Activated effector memory CD4-positive, alpha-beta T cell treated with anti-CD3 and anti-CD28 coated beads, Interleukin-2, amount 50 U/mL, for 16 hours (primary cell): ENCODE measurements around the gene EMD.

Experiments
- DNase-seq: peaks from one replicate; pipeline ENCODE4 v3.0.0-alpha.2; 2020

The EMD gene

DNA sequence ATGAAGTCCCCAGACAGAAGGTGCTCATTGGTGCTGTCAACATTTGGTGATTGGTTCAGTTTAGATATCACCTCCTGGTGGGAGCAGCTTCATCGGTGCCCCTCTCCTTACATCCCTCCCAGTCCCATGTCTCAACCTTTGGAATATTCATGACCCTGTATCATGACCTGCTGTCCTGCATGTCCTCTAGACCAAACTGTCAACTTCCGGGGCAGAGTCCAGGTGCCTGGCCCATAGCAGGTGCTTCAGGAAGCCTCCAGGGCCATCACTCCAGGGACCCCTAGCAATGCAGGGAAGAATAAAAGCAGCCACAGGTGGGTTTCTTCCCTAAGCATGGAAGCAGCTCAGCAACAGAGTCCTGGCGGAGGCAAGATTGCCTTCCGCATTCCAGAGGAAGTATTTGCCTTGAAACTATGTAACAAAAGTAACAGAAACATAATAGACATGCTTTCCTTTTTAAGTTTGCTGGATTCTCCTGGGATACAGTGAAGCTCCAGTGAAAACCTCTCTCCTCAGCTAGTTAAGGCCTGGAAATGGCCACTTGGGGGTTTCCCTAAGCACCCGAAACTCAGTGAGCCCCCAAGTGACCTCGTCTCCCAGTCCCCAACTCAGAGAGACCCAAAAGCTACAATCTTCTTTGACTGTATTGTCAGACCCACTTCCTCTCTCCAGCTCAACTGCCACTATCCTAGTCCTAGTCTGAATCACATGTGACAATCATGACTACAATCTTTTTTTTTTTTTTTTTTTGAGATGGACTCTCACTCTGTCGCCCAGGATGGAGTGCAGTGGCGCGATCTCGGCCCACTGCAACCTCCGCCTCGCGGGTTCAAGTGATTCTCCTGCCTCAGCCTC is 48.0 kb downstream of the EMD start:
- no peak for DNase-seq

DNA sequence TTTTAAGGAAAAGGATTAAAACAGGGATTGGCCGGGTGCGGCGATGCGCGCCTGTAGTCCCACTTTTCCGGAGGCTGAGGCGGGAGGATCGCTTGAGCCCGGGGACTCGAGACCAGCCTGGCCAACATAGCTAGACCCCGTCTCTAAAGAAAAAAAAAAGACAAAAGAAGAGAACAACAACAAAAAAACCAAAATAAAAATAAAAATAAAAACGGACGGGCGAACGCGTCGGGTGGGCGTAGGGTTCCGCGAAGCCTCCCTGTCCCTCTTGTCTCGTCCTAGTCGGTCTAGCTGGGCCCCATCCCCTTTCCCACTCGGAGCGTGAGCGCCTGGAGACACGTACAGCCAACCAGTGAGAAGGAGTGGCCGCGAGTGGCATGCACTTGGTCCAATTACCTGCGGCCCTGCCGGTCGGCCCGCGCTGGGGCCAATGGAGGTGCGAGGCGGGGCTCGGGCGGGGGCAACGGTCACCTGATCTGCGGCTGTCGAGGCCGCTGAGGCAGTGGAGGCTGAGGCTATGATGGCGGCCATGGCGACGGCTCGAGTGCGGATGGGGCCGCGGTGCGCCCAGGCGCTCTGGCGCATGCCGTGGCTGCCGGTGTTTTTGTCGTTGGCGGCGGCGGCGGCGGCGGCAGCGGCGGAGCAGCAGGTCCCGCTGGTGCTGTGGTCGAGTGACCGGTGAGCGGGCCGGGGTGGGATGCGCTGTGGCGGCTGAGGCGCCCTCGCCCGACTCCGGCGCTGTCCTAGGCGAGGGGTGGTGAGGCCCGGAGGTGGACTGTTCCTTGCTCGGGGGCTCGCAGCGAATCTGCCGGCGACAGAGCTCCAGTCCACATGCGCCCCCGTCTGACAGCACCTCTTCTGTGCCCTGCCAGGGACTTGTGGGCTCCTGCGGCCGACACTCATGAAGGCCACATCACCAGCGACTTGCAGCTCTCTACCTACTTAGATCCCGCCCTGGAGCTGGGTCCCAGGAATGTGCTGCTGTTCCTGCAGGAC is 49.4 kb downstream of the EMD start, which contains the start of gene ATP6AP1:
Gene ATP6AP1, plus strand, starts transcription at position 502 of the 996 bp plus-strand sequence. Its CDS starts 16 bp downstream, at position 518.
- DNase-seq: peak; percentile 95

DNA sequence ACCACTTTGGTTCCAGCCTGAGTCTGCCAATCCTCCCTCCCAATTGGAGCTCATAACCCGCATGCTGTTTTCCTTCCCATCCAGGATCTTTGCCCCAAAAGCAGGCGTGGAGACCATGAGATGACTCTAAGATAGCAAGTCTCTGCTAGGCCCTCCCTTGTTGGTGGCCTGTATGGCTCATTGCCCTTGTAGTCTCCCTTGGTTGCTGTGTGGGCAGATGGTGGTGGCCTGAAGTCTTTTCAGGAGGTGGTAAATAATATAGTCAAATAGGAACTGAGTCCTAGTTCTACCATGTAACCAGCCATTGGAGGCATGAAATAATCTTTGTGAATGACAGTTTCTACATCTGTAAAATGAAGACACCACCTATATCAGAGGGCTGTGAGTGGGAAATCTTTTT is 50.6 kb downstream of the EMD start:
- no peak for DNase-seq

DNA sequence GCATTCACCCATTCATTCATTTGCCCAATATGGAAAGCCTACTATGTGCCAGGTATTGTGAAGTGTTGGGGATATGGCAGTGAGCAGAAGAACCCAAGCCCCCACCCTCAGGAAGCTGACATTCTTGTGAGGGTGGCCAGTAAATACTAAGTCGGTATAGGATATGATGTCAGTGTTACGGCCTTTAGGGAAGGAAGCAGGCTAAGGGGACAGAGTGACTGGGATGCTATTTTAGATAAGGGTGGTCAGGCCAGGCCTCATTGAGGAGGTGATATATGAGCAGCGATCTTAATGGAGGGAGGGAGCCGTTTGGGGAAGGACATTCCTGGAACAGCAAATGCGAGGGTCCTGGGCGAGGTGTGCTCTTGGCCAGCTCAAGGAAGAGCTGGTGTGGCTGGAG is 51.4 kb downstream of the EMD start:
- no peak for DNase-seq

DNA sequence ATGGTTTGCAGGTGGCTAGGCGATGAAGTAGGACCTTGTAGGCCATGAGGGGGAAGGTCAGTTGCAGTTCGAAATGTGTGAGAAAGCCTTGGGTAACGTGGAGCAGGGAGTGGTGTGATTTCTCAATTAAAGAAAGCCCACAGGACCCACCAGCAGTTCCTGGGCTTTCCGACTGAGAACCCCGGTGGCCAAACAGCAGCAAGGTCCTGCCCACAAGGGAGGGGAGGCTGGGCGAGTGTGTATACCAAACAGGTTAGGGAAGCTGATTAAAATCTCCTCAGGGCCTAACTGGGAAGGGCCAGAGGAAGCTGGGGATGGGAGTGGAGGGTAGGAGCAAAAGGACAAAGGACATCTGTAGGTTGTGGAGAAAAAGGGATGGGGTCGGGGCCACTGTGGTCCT is 51.8 kb downstream of the EMD start:
- DNase-seq: no peak
